Thyroid gland (tissue), 4 donors: ENCODE measurements around the gene DOC2A.

Source experiments
- CTCF ChIP-seq, 6 experiments: fragments of 200-600 bp in 3 of 6; fragments of 450-650 bp in 3 of 6; sonication (generic) in 3 of 6; IDR thresholded peaks; one replicate each; pipeline ENCODE4 v1.5.1; 2016 to 2019; ENCODE audit warnings: antibody characterized with exemption in 6 of 6, mild to moderate bottlenecking in 2 of 6, inconsistent platforms in 1 of 6, moderate library complexity in 1 of 6
- POLR2A ChIP-seq, 2 donors: fragments of 450-650 bp; IDR thresholded peaks; one replicate each; pipeline ENCODE4 v1.6.1; 2017; ENCODE audit warnings: antibody characterized with exemption in 2 of 2, mild to moderate bottlenecking in 2 of 2, moderate library complexity in 1 of 2

GRCh38 chr16:29990883-29991570 lies 19.8 kb downstream of the DOC2A start:
- no peak for TF ChIP-seq POLR2A (IDR thresholded peaks at IDR 0.05)
- TF ChIP-seq CTCF (IDR thresholded peaks at IDR 0.05): no peak
